ENCODE data around the gene NUSAP1.

GRCh38 chr15:41354371-41354770 lies 21.7 kb downstream of the NUSAP1 start:
- no peak for TF ChIP-seq CTCF (IDR thresholded peaks at IDR 0.05; ENCODE audit: low read length)
- TF ChIP-seq EZH2 (IDR thresholded peaks at IDR 0.05; ENCODE audit: borderline replicate concordance, low read length): no peak
